Measurements from ENCODE around the gene RBCK1. TPM values are rescaled to one million over a fixed set of nuclear protein-coding genes. Genes with fewer than 3 reads are reported as not detected.

Gene RBCK1
- total and polyA plus RNA-seq, 2 donors (not counting 3 experiments of a cell fraction or from before 2014, with no cell fraction given) = 80.4 to 82.7 TPM

DNA sequence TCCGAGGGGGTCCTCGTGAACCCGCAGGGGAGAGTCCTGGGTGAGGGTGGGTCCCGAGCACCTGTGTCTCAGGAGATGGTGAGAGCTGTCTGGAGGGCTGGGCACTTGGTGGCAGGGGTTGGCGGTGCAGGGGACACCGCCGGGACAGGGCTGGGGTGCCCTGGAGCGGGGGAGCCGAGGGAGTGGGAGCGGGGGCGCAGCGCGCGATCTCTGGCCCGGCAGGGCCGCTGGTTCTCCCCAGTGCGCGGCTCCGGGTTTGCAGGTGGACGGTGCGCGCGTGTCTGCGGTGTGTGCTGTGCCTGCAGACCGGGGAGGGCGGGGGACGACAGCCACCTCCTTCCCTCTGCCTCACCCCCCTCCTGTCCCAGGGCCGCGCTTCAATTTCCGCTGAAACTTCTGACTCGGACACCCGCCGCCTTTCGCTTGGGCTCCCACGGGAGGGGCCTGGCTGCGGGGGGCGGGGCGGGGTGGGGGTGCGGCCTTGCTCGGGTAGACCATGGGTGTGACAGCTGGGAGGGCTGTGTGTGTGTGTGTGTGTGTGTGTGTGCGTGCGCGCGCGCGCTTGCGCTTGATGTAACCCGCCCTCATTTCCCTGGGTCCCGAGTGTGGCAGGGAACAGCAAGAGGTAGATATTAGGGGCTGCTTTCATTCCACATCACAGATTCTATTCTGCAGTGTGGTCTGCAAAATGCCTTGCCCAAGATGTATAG, 26.4 kb upstream of the RBCK1 start:
- H3K27ac ChIP-seq (ENCODE audit: insufficient read depth, low read depth, low read length) = no peak overlapping the region
- no TSS peak for BruUV-seq (replicated peaks)
- no peaks in the 10 kb centered on the region for H3K9me3 ChIP-seq (replicated peaks; ENCODE audit: control insufficient read depth, insufficient read depth, low read length)
- dilution Hi-C loops (cut with MboI; ENCODE audit: extremely low pct_ligation_motif_present, low sequenced_read_pairs) (no loop called here), intact Hi-C loops (cut with micrococcal nuclease) (loop anchor here (1.0 to 2.0 kb wide), 4 partner anchors 8 to 27 kb away; partner anchors contain the start of gene RBCK1)
- H4K20me1 ChIP-seq (replicated peaks; ENCODE audit: control insufficient read depth, extremely low read depth, insufficient read depth, low read length) = no peaks in the 10 kb centered on the region
- TF ChIP-seq POLR2A (IDR thresholded peaks at IDR 0.05; ENCODE audit: low read depth, low read length) (peak; percentile 36), JUN (IDR thresholded peaks at IDR 0.05; ENCODE audit: borderline replicate concordance, insufficient read depth, insufficient read length, low read depth) (no peak), GATA2 (IDR thresholded peaks at IDR 0.05; ENCODE audit: insufficient read depth, insufficient read length, low read depth, low read length) (no peak)
- ChIA-PET CTCF (interaction anchor here (0.8 to 2.0 kb wide), 8 partner anchors 10 to 98 kb away, joined by 3 to 9 read pairs (median 4); partner anchors contain the start of gene RBCK1), POLR2A (no interaction called here)
- H3K9ac ChIP-seq (replicated peaks; ENCODE audit: extremely low read depth, insufficient read depth, low read length) = no peak overlapping the region
- no peaks in the 10 kb centered on the region for H3K36me3 ChIP-seq (ENCODE audit: control insufficient read depth in 2 of 2, extremely low read depth in 1 of 2, insufficient read depth in 2 of 2, low read length in 2 of 2)
- no peaks in the 10 kb centered on the region for H3K9me1 ChIP-seq (replicated peaks; ENCODE audit: control insufficient read depth, extremely low read depth, insufficient read depth, low read length)
- peaks cover 38% of the 10 kb centered on the region for H3K79me2 ChIP-seq (ENCODE audit: control insufficient read depth, insufficient read depth, low read length)
- peak overlapping the region; percentile 62 to 92 (median 88) for H3K4me3 ChIP-seq (replicated peaks in 1 of 3; ENCODE audit: insufficient read depth in 1 of 3, low read depth in 1 of 3, low read length in 3 of 3)
- FAIRE-seq (peak; percentile 43), DNase-seq (ENCODE audit: low read depth, low spot score) (peak; percentile 48)
- peaks cover 6% of the 10 kb centered on the region for H3K4me1 ChIP-seq (ENCODE audit: control insufficient read depth, extremely low read depth, insufficient read depth, low read length)
- H3K27me3 ChIP-seq (ENCODE audit: control insufficient read depth in 2 of 2, insufficient read depth in 2 of 2, low read length in 2 of 2) = no peaks in the 10 kb centered on the region
- peak overlapping the region; percentile 46 for H3K4me2 ChIP-seq (ENCODE audit: insufficient read depth, low read length)
- H2AFZ ChIP-seq (ENCODE audit: low read depth, low read length) = peak overlapping the region; percentile 24

DNA sequence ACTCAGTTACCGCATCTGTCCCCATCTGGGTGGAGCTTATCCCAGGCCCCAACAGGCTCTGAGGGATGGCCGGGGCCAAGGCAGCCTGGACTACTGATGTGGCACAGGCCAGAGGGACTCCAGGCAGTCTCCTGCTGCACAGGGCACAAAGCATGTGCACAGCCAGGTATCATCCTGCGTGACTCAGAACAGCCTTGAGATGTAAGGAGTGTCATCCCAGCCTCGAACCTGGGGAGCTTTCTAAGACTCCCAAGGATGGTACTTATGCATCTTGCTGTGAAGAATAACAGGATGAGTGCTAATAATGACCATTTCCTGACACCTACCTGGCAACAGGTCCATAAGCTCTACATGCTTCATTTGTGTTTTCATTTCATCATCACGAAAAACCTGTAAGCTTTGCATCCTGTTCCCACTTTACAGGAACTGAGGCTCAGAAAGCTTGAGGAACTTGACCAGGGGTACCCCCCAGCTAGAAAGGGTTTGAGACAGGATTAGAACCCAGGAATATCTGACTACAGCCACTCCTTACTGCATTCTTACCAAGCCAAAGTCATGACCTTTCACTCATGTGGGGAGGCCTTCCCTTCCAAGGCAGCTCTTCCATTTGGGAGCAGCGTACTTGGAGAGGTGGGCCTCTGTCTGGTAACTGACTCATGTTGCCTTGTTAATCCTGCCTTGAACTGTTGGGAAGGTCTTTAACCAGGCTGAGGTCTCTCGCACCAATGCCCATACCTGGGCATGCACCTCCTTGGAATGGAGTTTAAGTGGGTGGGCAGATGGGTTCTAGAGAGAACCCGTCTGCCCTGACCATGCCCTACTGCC, 25.6 kb upstream of the RBCK1 start:
- Histone ChIP-seq H3K27me3 (ENCODE audit: control insufficient read depth in 2 of 2, insufficient read depth in 2 of 2, low read length in 2 of 2) (no peaks in the 10 kb centered on the region), H2AFZ (ENCODE audit: low read depth, low read length) (no peak overlapping the region), H3K79me2 (ENCODE audit: control insufficient read depth, insufficient read depth, low read length) (peaks cover 42% of the 10 kb centered on the region), H3K9ac (replicated peaks; ENCODE audit: extremely low read depth, insufficient read depth, low read length) (no peak overlapping the region), H3K4me1 (ENCODE audit: control insufficient read depth, extremely low read depth, insufficient read depth, low read length) (peaks cover 6% of the 10 kb centered on the region), H3K9me3 (replicated peaks; ENCODE audit: control insufficient read depth, insufficient read depth, low read length) (no peaks in the 10 kb centered on the region), H4K20me1 (replicated peaks; ENCODE audit: control insufficient read depth, extremely low read depth, insufficient read depth, low read length) (peaks cover 4% of the 10 kb centered on the region), H3K4me3 (replicated peaks in 1 of 3; ENCODE audit: insufficient read depth in 1 of 3, low read depth in 1 of 3, low read length in 3 of 3) (peak overlapping the region in 1 of 3 experiments; percentile 92), H3K27ac (ENCODE audit: insufficient read depth, low read depth, low read length) (no peak overlapping the region), H3K4me2 (ENCODE audit: insufficient read depth, low read length) (peak overlapping the region; percentile 23), H3K9me1 (replicated peaks; ENCODE audit: control insufficient read depth, extremely low read depth, insufficient read depth, low read length) (no peaks in the 10 kb centered on the region), H3K36me3 (ENCODE audit: control insufficient read depth in 2 of 2, extremely low read depth in 1 of 2, insufficient read depth in 2 of 2, low read length in 2 of 2) (no peaks in the 10 kb centered on the region)
- intact Hi-C loops (cut with micrococcal nuclease) = loop anchor here (2.0 kb wide), 1 partner anchor 26 kb away; the partner anchor contains the start of gene RBCK1
- DNase-seq (ENCODE audit: low read depth, low spot score) (no peak), FAIRE-seq (no peak)
- BruUV-seq (replicated peaks) = TSS peak; percentile 20
- no peak for TF ChIP-seq POLR2A (IDR thresholded peaks at IDR 0.05; ENCODE audit: low read depth, low read length)
- TF ChIP-seq JUN (IDR thresholded peaks at IDR 0.05; ENCODE audit: borderline replicate concordance, insufficient read depth, insufficient read length, low read depth) = no peak
- no peak for TF ChIP-seq EZH2 (IDR thresholded peaks at IDR 0.05; ENCODE audit: borderline replicate concordance, low read depth, low read length, severe bottlenecking)
- no peak for TF ChIP-seq CTCF (IDR thresholded peaks at IDR 0.05; ENCODE audit: extremely low read depth in 1 of 2, insufficient read depth in 1 of 2, low read depth in 1 of 2, low read length in 2 of 2)
- POLR2A ChIA-PET = interaction anchor here (0.5 kb wide), 1 partner anchor 27 kb away, joined by 7 read pairs; no protein-coding TSS in a partner anchor
- dilution Hi-C loops (cut with MboI; ENCODE audit: extremely low pct_ligation_motif_present, low sequenced_read_pairs) = no loop called here
- CTCF ChIA-PET = interaction anchor here (0.8 to 2.6 kb wide), 10 partner anchors 10 to 357 kb away, joined by 3 to 9 read pairs (median 4); partner anchors contain the start of gene RBCK1

Data from endothelial cell of umbilical vein (primary cell).